Epithelial cell of esophagus (primary cell): ENCODE measurements around the gene IFNA2.
"Not testable (repeated sequence)": the region's sequence is repeated elsewhere in the genome, so short reads cannot be mapped to it uniquely, and the experiment has no call there.

ENCODE experiments used
- DNase-seq: peaks from one replicate; pipeline ENCODE4 v3.0.0; 2010; ENCODE audit warnings: low read depth
- H3K4me3 ChIP-seq: 2 replicates; pipeline ENCODE4 v1.5.1; 2011; ENCODE audit warnings: mild to moderate bottlenecking, low read length, control low read depth
- TF ChIP-seq, protein P1 (sequence below): IDR thresholded peaks from 2 replicates; pipeline ENCODE4 v1.5.1; 2011; ENCODE audit warnings: low read depth, mild to moderate bottlenecking, low read length, control low read depth, inconsistent platforms; ENCODE audit not compliant: insufficient read depth; ENCODE audit errors: missing control alignments

IFNA2 gene

DNA sequence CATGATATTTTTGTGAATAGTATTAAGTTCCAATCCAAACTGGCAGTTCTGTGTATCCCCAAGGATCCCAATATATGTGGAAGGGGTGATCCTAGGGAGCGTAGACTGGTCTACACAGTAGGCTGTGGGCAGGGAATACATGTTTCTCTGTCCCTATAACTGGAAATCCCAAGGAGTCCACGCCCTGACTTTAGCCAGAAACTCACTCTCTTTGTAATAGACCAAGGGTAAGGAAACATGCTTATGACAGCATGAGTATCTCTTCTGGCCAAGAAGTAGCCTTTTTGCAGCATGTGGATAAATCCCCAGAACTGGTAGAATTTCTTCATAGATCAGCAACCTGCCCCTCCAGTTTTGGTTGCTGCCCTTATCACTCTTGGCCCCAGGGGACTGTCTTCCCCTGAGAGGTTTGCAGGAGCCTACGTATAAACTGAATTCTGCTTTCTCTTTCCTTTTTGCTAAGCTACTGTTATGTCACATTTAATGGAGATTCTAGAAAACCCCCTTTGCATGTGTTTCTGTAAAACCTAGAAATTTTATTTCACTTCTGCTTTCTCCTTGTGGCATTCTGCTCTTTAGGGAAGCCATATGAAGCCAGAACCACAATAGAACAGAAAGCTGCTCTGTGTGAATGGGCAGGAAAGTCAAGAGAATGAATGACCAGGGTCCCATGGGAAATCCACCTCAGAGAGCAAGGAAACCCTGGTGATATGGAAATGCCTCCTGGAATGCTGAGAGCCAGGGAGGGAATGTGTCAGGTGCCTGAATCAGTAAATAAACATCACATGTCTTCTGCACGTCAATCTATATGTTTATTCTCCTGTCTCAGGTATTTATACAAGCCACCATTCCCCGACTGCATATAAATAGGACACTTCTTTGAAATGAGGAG lies 3.5 kb downstream of the IFNA2 start:
- no peak overlapping the region for H3K4me3 ChIP-seq
- peak; percentile 25 for DNase-seq
- TF ChIP-seq, protein P1, sequence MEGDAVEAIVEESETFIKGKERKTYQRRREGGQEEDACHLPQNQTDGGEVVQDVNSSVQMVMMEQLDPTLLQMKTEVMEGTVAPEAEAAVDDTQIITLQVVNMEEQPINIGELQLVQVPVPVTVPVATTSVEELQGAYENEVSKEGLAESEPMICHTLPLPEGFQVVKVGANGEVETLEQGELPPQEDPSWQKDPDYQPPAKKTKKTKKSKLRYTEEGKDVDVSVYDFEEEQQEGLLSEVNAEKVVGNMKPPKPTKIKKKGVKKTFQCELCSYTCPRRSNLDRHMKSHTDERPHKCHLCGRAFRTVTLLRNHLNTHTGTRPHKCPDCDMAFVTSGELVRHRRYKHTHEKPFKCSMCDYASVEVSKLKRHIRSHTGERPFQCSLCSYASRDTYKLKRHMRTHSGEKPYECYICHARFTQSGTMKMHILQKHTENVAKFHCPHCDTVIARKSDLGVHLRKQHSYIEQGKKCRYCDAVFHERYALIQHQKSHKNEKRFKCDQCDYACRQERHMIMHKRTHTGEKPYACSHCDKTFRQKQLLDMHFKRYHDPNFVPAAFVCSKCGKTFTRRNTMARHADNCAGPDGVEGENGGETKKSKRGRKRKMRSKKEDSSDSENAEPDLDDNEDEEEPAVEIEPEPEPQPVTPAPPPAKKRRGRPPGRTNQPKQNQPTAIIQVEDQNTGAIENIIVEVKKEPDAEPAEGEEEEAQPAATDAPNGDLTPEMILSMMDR: no peak

DNA sequence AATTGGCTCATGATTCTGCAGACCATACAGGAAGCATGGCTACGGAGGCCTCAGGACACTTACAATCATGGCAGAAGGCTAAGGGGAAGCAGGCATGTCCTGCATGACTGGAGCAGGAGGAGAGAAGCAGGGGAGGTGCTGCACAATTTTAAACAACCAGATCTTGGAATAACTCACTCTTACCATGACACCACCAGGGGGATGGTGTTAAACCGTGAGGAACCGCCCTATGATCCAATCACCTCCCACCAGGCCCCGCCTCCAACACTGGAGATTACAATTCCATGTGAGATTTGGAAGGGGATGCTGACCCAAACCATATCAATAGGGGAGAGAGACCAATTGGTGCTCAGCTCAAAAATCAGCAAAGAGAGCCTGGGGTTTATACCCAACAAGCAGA lies 13.7 kb downstream of the IFNA2 start:
- H3K4me3 ChIP-seq, DNase-seq: not testable (repeated sequence)

DNA sequence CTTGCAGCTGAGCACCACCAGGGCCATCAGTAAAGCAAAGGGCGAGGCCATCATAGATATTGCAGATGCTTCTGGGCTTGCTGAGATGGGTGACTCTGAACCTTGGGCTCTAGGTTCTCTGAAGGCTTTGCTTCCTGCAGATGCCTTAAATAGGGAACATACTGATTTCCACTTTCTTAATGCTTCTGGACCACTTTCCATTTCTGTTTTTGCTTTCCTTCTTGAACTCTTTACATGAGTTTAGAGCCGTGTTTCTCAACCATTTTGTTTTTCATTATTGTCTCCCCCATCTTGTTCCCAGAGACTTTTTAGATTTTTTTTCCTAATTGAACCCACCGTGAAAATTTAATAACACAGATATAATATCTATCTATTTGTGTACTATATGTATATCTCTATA lies 17.2 kb downstream of the IFNA2 start, which contains the start of gene IFNA13:
TSS of gene IFNA13 (minus strand) at position 101 of the 400 bp plus-strand sequence. CDS start at position 54, 47 bp downstream.
- H3K4me3 ChIP-seq: no peak within 1 kb of the TSS
- no peak for DNase-seq
- TF ChIP-seq, protein P1: no peak

DNA sequence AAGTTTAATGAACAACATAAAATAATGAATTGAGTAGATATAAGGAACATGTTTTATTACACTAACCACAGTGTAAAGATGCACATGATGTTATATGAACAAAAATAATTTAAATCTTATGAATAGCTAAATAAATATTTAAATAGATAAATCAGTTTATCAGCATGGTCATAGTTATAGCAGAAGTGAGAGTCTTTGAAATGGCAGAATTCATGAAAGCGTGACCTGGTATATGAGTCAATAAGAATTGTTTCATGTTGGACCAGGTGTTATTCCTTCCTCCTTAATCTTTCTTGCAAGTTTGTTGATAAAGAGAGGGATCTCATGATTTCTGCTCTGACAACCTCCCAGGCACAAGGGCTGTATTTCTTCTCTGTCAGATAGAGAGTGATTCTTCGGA lies 18.0 kb downstream of the IFNA2 start:
- H3K4me3 ChIP-seq, DNase-seq: not testable (repeated sequence)

DNA sequence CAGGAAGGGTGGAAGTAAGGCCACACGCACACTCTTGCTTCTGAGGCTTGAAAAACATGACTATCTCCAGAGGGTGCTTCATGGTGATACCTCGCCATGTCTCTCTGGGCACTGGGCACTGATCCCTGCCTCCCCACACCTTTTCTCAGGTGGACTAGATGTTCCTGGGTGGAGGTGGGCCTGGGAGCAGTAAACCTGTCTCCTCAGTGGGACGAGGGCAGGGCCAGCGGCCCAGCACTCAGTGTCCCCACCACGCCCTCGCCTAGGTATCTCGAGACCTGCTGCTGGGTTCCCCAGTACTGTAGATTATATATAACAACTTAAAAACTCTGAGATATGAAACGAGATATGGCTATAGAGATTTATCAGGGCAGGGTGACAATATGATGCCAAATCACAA lies 22.9 kb downstream of the IFNA2 start:
- no peak for DNase-seq
- TF ChIP-seq, protein P1: no peak
- H3K4me3 ChIP-seq: no peak overlapping the region

DNA sequence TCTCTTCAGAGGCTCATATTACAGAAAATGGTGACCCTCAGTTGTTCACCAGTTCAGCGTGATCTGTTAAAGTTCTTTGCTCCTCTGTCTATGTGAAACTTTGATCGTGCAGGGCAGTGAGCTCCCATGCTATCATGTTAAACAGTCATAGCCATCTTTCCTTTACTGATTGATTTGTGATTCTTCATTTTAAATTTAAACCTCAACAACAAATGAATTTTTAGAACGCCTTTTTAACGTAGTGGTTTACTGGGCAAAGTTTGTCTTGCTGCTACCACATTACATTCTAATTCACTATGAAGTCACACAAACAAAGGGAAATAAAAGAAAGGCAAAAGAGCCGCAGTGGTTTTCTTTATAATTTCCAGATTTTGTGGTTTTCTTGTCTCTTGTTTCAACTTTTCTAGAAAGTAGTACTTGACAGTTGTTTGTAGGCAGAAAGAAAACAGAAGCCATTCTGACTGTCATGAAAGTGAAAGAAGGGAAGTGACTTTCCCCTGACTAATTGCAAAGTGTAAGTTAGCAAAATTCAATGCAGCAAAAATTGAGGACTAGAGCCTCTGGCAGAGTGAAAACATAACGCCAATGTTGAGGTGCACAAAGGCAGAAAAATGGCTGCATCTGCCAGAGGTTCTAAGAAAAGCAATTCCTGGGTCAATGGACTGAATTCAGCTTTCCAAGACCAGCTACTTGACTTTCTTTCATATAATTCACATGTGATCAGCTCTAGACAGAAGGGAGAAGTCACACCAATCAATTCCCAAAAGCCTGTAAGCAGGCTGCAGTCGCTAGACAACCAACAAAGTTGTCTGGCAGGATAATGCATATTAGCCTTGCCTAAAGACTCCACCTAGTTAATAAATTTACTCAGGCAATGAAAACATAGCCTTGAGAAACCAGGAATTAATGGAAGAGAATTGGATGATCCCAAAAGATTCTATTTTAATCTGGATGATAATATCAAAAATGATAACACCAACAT lies 27.4 kb downstream of the IFNA2 start:
- no peak for DNase-seq
- TF ChIP-seq, protein P1: no peak
- H3K4me3 ChIP-seq: no peak overlapping the region

DNA sequence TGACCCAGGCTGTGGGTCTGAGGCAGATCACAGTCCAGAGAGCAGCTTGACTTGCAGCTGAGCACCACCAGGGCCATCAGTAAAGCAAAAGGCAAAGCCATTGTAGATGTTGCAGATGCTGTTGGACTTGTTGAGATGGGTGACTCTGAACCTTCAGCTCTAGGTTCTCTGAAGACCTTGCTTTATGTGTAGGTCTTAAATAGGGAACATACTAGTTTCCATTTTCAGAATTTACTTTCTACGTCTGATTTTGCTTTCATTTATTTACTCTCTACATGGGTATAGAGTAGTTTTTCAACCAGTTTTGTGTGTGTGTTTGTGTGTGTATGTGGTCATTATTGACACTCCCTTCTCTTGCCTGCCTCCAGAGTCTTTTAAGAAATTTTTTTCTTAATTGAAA lies 34.4 kb downstream of the IFNA2 start, which contains the start of gene IFNA6:
TSS of gene IFNA6 (minus strand) at position 101 of the 400 bp plus-strand sequence. CDS start at position 101, 0 bp downstream.
- no peak within 1 kb of the TSS for H3K4me3 ChIP-seq
- no peak for DNase-seq
- TF ChIP-seq, protein P1: no peak
